Natural killer cell (primary cell): ENCODE data around the gene KCNH1. TPM values are rescaled to one million over a fixed set of nuclear protein-coding genes. Genes with fewer than 3 reads are reported as not detected.

Experiments used
- ATAC-seq, 3 donors: fragments of 150-1000 bp in 2 of 3; fragments of 200-7000 bp in 1 of 3; cut with Tn5 transposase; 1 replicate in 1 of 3; 2 replicates in 2 of 3; pipeline ENCODE4 v1.10.0; 2021; ENCODE audit warnings: mild to moderate bottlenecking in 2 of 3, moderate library complexity in 2 of 3
- DNase-seq, 2 donors: peaks; one replicate each; pipeline versions ENCODE4 v3.0.0 to v3.0.0-alpha.2; 2013 to 2021; ENCODE audit warnings: mixed read lengths in 1 of 2
- H3K27ac ChIP-seq: one replicate; pipeline ENCODE4 v1.5.1; 2013; ENCODE audit warnings: mild to moderate bottlenecking, low read length
- H3K27me3 ChIP-seq: one replicate; pipeline ENCODE4 v1.6.1; 2013; ENCODE audit warnings: low read length; ENCODE audit not compliant: control insufficient read depth, insufficient read depth
- H3K36me3 ChIP-seq: one replicate; pipeline ENCODE4 v1.6.1; 2013; ENCODE audit warnings: low read length; ENCODE audit not compliant: control insufficient read depth, insufficient read depth
- H3K4me1 ChIP-seq: one replicate; pipeline ENCODE4 v1.6.1; 2013; ENCODE audit warnings: low read length; ENCODE audit not compliant: control insufficient read depth, insufficient read depth
- H3K4me3 ChIP-seq: one replicate; pipeline ENCODE4 v1.5.1; 2013; ENCODE audit warnings: low read length
- H3K9me3 ChIP-seq: one replicate; pipeline ENCODE4 v1.6.1; 2013; ENCODE audit warnings: low read length; ENCODE audit not compliant: control insufficient read depth, insufficient read depth
- H3K27ac Mint-ChIP-seq, 2 donors: one replicate each; pipeline ENCODE4 v1.8.0; 2022; ENCODE audit warnings: mild to moderate bottlenecking in 2 of 2, mixed read lengths in 2 of 2, moderate library complexity in 1 of 2
- H3K27me3 Mint-ChIP-seq, 2 donors: one replicate each; pipeline ENCODE4 v1.8.0; 2022; ENCODE audit warnings: low read depth in 2 of 2, mixed read lengths in 2 of 2
- H3K36me3 Mint-ChIP-seq: one replicate; pipeline ENCODE4 v1.8.0; 2022; ENCODE audit warnings: mixed read lengths
- H3K4me1 Mint-ChIP-seq, 2 donors: one replicate each; pipeline ENCODE4 v1.8.0; 2022; ENCODE audit warnings: mixed read lengths in 2 of 2
- H3K4me3 Mint-ChIP-seq: one replicate; pipeline ENCODE4 v1.8.0; 2022; ENCODE audit warnings: mild to moderate bottlenecking, moderate library complexity, mixed read lengths
- H3K9me3 Mint-ChIP-seq, 2 donors: one replicate each; pipeline ENCODE4 v1.8.0; 2022; ENCODE audit warnings: mixed read lengths in 2 of 2
- CTCF ChIP-seq: fragments of 200-600 bp; IDR thresholded peaks from one replicate; pipeline ENCODE4 v1.8.0; 2022; ENCODE audit warnings: antibody characterized with exemption
- WGBS: methylation state at CpG from one replicate; pipeline ENCODE4 v1.1.7; 2013; ENCODE audit warnings: missing lambda C conversion rate; ENCODE audit not compliant: insufficient coverage; 5-methylcytosine and 5-hydroxymethylcytosine counted together
- intact Hi-C: fragments of 100-400 bp; cut with micrococcal nuclease; formaldehyde crosslinking; loops from one replicate; pipeline ENCODE4 v1.14.2; 2022
- total RNA-seq, 4 donors: library from RNA; stranded (reverse); fragments of 120-200 nt in 1 of 4; gene quantifications; one replicate each; pipeline versions ENCODE4 v1.2.3 to v1.2.4, GENCODE V29; 2013 to 2022

Gene KCNH1
- total RNA-seq, 3 donors from 2014 or later (not counting 1 experiment from before 2014, with no cell fraction given): not detected

GRCh38 chr1:210705086-210705485 lies 428.9 kb downstream of the KCNH1 start:
- no peak overlapping the region for H3K4me3 ChIP-seq
- no peak overlapping the region for H3K27ac Mint-ChIP-seq
- no peak for ATAC-seq
- H3K27ac ChIP-seq: no peak overlapping the region
- H3K27me3 Mint-ChIP-seq: no peaks in the 10 kb centered on the region
- WGBS: 94% methylated on average over 3 of the region's 3 CpGs
- no peaks in the 10 kb centered on the region for H3K4me1 ChIP-seq
- no peak for DNase-seq
- H3K9me3 Mint-ChIP-seq: no peaks in the 10 kb centered on the region
- H3K9me3 ChIP-seq: no peaks in the 10 kb centered on the region
- H3K36me3 ChIP-seq: no peaks in the 10 kb centered on the region
- TF ChIP-seq CTCF: no peak
- intact Hi-C loops: no loop called here
- no peaks in the 10 kb centered on the region for H3K4me1 Mint-ChIP-seq
- H3K36me3 Mint-ChIP-seq: no peaks in the 10 kb centered on the region
- no peak overlapping the region for H3K4me3 Mint-ChIP-seq
- no peaks in the 10 kb centered on the region for H3K27me3 ChIP-seq

- no peak for ATAC-seq
- H3K27me3 Mint-ChIP-seq: no peaks in the 10 kb centered on the region
- Histone ChIP-seq H3K36me3 (no peaks in the 10 kb centered on the region), H3K27me3 (no peaks in the 10 kb centered on the region), H3K27ac (no peak overlapping the region), H3K9me3 (no peaks in the 10 kb centered on the region), H3K4me3 (no peak overlapping the region), H3K4me1 (no peaks in the 10 kb centered on the region)
- no peaks in the 10 kb centered on the region for H3K4me1 Mint-ChIP-seq
- no peak overlapping the region for H3K4me3 Mint-ChIP-seq
- 82% methylated on average over 2 of the region's 2 CpGs for WGBS
- no peaks in the 10 kb centered on the region for H3K36me3 Mint-ChIP-seq
- H3K27ac Mint-ChIP-seq: no peak overlapping the region
- intact Hi-C loops: no loop called here
- H3K9me3 Mint-ChIP-seq: no peaks in the 10 kb centered on the region
- no peak for DNase-seq
- no peak for TF ChIP-seq CTCF
Observed at GRCh38 chr1:210703593-210703992, 430.4 kb downstream of the KCNH1 start.

- Histone ChIP-seq H3K27me3 (no peaks in the 10 kb centered on the region), H3K36me3 (no peaks in the 10 kb centered on the region), H3K9me3 (no peaks in the 10 kb centered on the region), H3K4me1 (no peaks in the 10 kb centered on the region), H3K27ac (no peak overlapping the region), H3K4me3 (no peak overlapping the region)
- DNase-seq: no peak
- 86% methylated on average over 2 of the region's 2 CpGs for WGBS
- no peaks in the 10 kb centered on the region for H3K27me3 Mint-ChIP-seq
- no peak for TF ChIP-seq CTCF
- no peak overlapping the region for H3K4me3 Mint-ChIP-seq
- intact Hi-C loops: no loop called here
- no peak overlapping the region for H3K27ac Mint-ChIP-seq
- H3K4me1 Mint-ChIP-seq: no peaks in the 10 kb centered on the region
- ATAC-seq: no peak
- H3K36me3 Mint-ChIP-seq: no peaks in the 10 kb centered on the region
- H3K9me3 Mint-ChIP-seq: no peaks in the 10 kb centered on the region
Observed at GRCh38 chr1:210702506-210702905, 431.4 kb downstream of the KCNH1 start.

- TF ChIP-seq CTCF: no peak
- no peak for DNase-seq
- H3K4me3 ChIP-seq: no peak overlapping the region
- 98% methylated on average over 2 of the region's 2 CpGs for WGBS
- Mint-ChIP-seq H3K27ac (no peak overlapping the region), H3K9me3 (no peaks in the 10 kb centered on the region), H3K4me1 (peaks cover 0 to 7% of the 10 kb centered on the region in 2 donors), H3K36me3 (no peaks in the 10 kb centered on the region), H3K4me3 (no peak overlapping the region), H3K27me3 (no peaks in the 10 kb centered on the region)
- ATAC-seq: no peak
- no peaks in the 10 kb centered on the region for H3K27me3 ChIP-seq
- no peak overlapping the region for H3K27ac ChIP-seq
- no peaks in the 10 kb centered on the region for H3K36me3 ChIP-seq
- H3K4me1 ChIP-seq: peaks cover 5% of the 10 kb centered on the region
- intact Hi-C loops: no loop called here
- no peaks in the 10 kb centered on the region for H3K9me3 ChIP-seq
Observed at GRCh38 chr1:210700511-210700910, 433.4 kb downstream of the KCNH1 start.
